Measurements from ENCODE around the gene COASY.

The COASY gene

DNA sequence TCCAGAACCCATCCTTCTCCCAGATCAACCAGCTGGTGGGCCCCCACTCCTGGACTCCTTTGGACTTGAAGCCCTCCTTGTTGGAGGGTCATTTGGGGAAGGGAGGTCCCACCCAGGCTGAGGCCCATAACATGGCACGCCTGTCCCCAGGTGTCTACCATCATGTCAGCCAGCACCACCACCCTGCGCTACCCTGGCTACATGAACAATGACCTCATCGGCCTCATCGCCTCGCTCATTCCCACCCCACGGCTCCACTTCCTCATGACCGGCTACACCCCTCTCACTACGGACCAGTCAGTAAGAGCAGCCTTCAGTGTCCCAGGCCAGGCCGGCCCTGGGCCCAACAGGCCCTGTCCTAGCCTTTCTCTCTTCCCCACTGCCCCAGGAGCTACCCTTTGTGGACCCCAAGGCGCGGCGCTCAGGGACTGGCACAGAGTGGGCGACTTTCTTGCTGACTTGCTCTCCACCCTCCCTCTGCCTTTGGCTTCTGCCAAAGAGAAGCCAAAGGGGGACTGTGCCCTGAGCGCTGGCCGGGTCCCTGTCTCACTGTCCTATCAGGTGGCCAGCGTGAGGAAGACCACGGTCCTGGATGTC, 51.8 kb downstream of the COASY start:
- DNase-seq (ENCODE audit: low read depth), result no peak
